ENCODE measurements around the gene KCNK7. TPM values are rescaled to one million over a fixed set of nuclear protein-coding genes. Genes with fewer than 3 reads are reported as not detected.

The KCNK7 gene
- total RNA-seq, 1 donor from 2014 or later, result 1.1 TPM

GRCh38 chr11:65637794-65638419 lies 42.3 kb upstream of the KCNK7 start, which contains the start of gene SIPA1:
Gene SIPA1 (plus strand): TSS chr11:65638101. CDS start chr11:65640922, 2,821 bp downstream.
- Mint-ChIP-seq H3K27me3 (no peaks in the 10 kb centered on the region), H3K27ac (peak within 1 kb of the TSS; percentile 96), H3K4me3 (peak within 1 kb of the TSS; percentile 94), H3K9me3 (no peaks in the 10 kb centered on the region), H3K36me3 (ENCODE audit: low read depth) (peaks cover 50% of the 10 kb centered on the region), H3K4me1 (peaks cover 51% of the 10 kb centered on the region)
- peak; percentile 86 for DNase-seq
- TF ChIP-seq, protein P1, sequence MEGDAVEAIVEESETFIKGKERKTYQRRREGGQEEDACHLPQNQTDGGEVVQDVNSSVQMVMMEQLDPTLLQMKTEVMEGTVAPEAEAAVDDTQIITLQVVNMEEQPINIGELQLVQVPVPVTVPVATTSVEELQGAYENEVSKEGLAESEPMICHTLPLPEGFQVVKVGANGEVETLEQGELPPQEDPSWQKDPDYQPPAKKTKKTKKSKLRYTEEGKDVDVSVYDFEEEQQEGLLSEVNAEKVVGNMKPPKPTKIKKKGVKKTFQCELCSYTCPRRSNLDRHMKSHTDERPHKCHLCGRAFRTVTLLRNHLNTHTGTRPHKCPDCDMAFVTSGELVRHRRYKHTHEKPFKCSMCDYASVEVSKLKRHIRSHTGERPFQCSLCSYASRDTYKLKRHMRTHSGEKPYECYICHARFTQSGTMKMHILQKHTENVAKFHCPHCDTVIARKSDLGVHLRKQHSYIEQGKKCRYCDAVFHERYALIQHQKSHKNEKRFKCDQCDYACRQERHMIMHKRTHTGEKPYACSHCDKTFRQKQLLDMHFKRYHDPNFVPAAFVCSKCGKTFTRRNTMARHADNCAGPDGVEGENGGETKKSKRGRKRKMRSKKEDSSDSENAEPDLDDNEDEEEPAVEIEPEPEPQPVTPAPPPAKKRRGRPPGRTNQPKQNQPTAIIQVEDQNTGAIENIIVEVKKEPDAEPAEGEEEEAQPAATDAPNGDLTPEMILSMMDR (IDR thresholded peaks at IDR 0.05), result no peak
- intact Hi-C loops (cut with micrococcal nuclease), result loop anchor here (1.0 kb wide), 1 partner anchor 12 kb away; no protein-coding TSS in a partner anchor
- ChIA-PET POLR2A (interaction anchor here (0.6 to 16.1 kb wide), 25 partner anchors 12 to 415 kb away, joined by 3 to 617 read pairs (median 5); partner anchors contain the start of genes AP5B1, BANF1, CCDC85B and CFL1), CTCF (interaction anchor here (1.1 to 3.7 kb wide), 8 partner anchors 12 to 221 kb away, joined by 3 to 29 read pairs (median 5); partner anchors contain the start of genes CFL1, FAM89B, PCNX3 and RELA)
- ATAC-seq (ENCODE audit: low read depth), result peak; percentile 35

DNA sequence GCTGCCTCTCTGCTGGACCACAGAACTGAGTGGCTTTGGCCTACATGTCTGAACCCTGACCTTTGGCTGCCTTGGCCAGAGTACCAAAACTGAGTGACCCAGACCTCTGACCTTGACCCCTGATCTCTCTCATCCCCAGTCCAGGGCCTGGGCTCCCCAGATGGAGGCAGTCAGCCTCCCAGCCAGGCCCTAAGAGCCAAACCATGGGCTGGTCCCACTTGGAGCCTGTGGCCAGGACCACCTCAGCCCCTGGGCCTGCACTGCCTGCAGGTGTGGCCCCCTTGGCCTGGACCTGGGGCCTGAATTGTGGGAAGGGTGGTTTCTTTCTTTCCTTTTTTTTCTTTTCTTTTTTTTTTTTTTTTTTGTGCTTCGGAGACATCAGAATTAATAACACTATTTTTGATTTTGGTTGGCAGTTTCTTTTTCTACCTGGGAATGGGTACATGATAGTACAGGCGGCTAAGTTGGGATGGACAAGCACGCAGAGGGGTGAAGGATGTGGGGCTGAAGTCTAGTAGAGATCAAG lies 41.5 kb upstream of the KCNK7 start:
- Mint-ChIP-seq H3K27ac (peak overlapping the region; percentile 69), H3K4me3 (peak overlapping the region; percentile 94), H3K36me3 (ENCODE audit: low read depth) (peaks cover 46% of the 10 kb centered on the region), H3K4me1 (peaks cover 45% of the 10 kb centered on the region), H3K27me3 (no peaks in the 10 kb centered on the region), H3K9me3 (no peaks in the 10 kb centered on the region)
- ChIA-PET CTCF (interaction anchor here (1.5 to 3.7 kb wide), 3 partner anchors 11 to 43 kb away, joined by 5 to 29 read pairs (median 7); partner anchors contain the start of gene RELA), POLR2A (interaction anchor here (0.6 to 16.1 kb wide), 17 partner anchors 11 to 376 kb away, joined by 3 to 617 read pairs (median 6); partner anchors contain the start of genes AP5B1, CCDC85B, FAM89B and FIBP)
- no peak for ATAC-seq (ENCODE audit: low read depth)
- intact Hi-C loops (cut with micrococcal nuclease), result no loop called here
- DNase-seq, result no peak
- TF ChIP-seq, protein P1 (IDR thresholded peaks at IDR 0.05), result no peak

- Mint-ChIP-seq H3K36me3 (ENCODE audit: low read depth) (peaks cover 45% of the 10 kb centered on the region), H3K27ac (no peak overlapping the region), H3K4me3 (peak overlapping the region; percentile 52), H3K27me3 (no peaks in the 10 kb centered on the region), H3K9me3 (no peaks in the 10 kb centered on the region), H3K4me1 (peaks cover 38% of the 10 kb centered on the region)
- no peak for ATAC-seq (ENCODE audit: low read depth)
- ChIA-PET POLR2A (interaction anchor here (0.7 to 16.1 kb wide), 5 partner anchors 20 to 178 kb away, joined by 5 to 617 read pairs (median 33); partner anchors contain the start of genes KAT5, MAP3K11, PCNX3 and RELA), CTCF (no interaction called here)
- intact Hi-C loops (cut with micrococcal nuclease), result no loop called here
- TF ChIP-seq, protein P1 (IDR thresholded peaks at IDR 0.05), result no peak
- DNase-seq, result no peak
Measured at GRCh38 chr11:65636108-65637031, 40.8 kb upstream of the KCNK7 start.

GRCh38 chr11:65634905-65635731 lies 39.5 kb upstream of the KCNK7 start:
- TF ChIP-seq, protein P1 (IDR thresholded peaks at IDR 0.05), result no peak
- no peak overlapping the region for H3K27ac Mint-ChIP-seq
- peaks cover 28% of the 10 kb centered on the region for H3K4me1 Mint-ChIP-seq
- H3K9me3 Mint-ChIP-seq, result no peaks in the 10 kb centered on the region
- no peak for DNase-seq
- ATAC-seq (ENCODE audit: low read depth), result no peak
- ChIA-PET CTCF (no interaction called here), POLR2A (interaction anchor here (16.1 kb wide), 1 partner anchor 22 kb away, joined by 617 read pairs; the partner anchor contains the start of gene RELA)
- H3K4me3 Mint-ChIP-seq, result no peak overlapping the region
- intact Hi-C loops (cut with micrococcal nuclease), result no loop called here
- no peaks in the 10 kb centered on the region for H3K27me3 Mint-ChIP-seq
- H3K36me3 Mint-ChIP-seq (ENCODE audit: low read depth), result peaks cover 48% of the 10 kb centered on the region

All from activated B cell treated with CpG ODN at 0.5 μM for 24 hours (primary cell).